Activated T-cell treated with anti-CD3 and anti-CD28 coated beads, Interleukin-2, amount 50 U/mL, for 72 hours (primary cell): ENCODE data around the gene FMNL2. TPM values are rescaled to one million over a fixed set of nuclear protein-coding genes. Genes with fewer than 3 reads are reported as not detected.

ENCODE experiments used
- ATAC-seq, 2 donors: fragments of 150-1000 bp; cut with Tn5 transposase; replicated peaks in 1 of 2; 2 replicates each; pipeline ENCODE4 v1.10.0; 2021; ENCODE audit warnings: moderate library complexity in 2 of 2, mild to moderate bottlenecking in 1 of 2
- DNase-seq, 2 donors: peaks; one replicate each; pipeline ENCODE4 v3.0.0; 2021 to 2022; ENCODE audit warnings: mixed read lengths in 1 of 2
- H3K27ac Mint-ChIP-seq: one replicate; pipeline ENCODE4 v1.8.0; 2022; ENCODE audit warnings: mild to moderate bottlenecking, moderate library complexity, mixed read lengths
- H3K27me3 Mint-ChIP-seq: one replicate; pipeline ENCODE4 v1.8.0; 2022; ENCODE audit warnings: low read depth, mixed read lengths
- H3K36me3 Mint-ChIP-seq, 2 donors: one replicate each; pipeline ENCODE4 v1.8.0; 2022; ENCODE audit warnings: mixed read lengths in 2 of 2, mild to moderate bottlenecking in 1 of 2; ENCODE audit not compliant: insufficient read depth in 2 of 2
- H3K4me1 Mint-ChIP-seq: one replicate; pipeline ENCODE4 v1.8.0; 2022; ENCODE audit warnings: low read depth, mixed read lengths
- H3K4me3 Mint-ChIP-seq, 2 donors: one replicate each; pipeline ENCODE4 v1.8.0; 2022; ENCODE audit warnings: mild to moderate bottlenecking in 2 of 2, mixed read lengths in 2 of 2, moderate library complexity in 2 of 2
- H3K9me3 Mint-ChIP-seq, 2 donors: one replicate each; pipeline ENCODE4 v1.8.0; 2022; ENCODE audit warnings: mixed read lengths in 2 of 2
- total RNA-seq, 2 donors: library from RNA; stranded (reverse); gene quantifications; one replicate each; pipeline ENCODE4 v1.2.3, GENCODE V29; 2022

Gene FMNL2
- total RNA-seq, 2 donors from 2014 or later, result 3.5 to 4.7 TPM

- no peak overlapping the region for H3K4me3 Mint-ChIP-seq
- DNase-seq (no peak), ATAC-seq (no peak)
- no peaks in the 10 kb centered on the region for H3K36me3 Mint-ChIP-seq
- no peak overlapping the region for H3K27ac Mint-ChIP-seq
- no peaks in the 10 kb centered on the region for H3K9me3 Mint-ChIP-seq
- H3K4me1 Mint-ChIP-seq, result no peaks in the 10 kb centered on the region
- peaks cover 11% of the 10 kb centered on the region for H3K27me3 Mint-ChIP-seq
Measured at GRCh38 chr2:152580714-152581113, 245.7 kb downstream of the FMNL2 start.

- ATAC-seq, result no peak
- H3K27ac Mint-ChIP-seq, result no peak overlapping the region
Measured at GRCh38 chr2:152581360-152581759, 246.4 kb downstream of the FMNL2 start.

GRCh38 chr2:152582081-152582480 lies 247.1 kb downstream of the FMNL2 start:
- Mint-ChIP-seq H3K27me3 (peaks cover 20% of the 10 kb centered on the region), H3K4me1 (peaks cover 13% of the 10 kb centered on the region), H3K27ac (no peak overlapping the region), H3K36me3 (no peaks in the 10 kb centered on the region), H3K4me3 (no peak overlapping the region), H3K9me3 (no peaks in the 10 kb centered on the region)
- ATAC-seq, result no peak
- DNase-seq, result no peak

More at GRCh38 chr2:152581360-152581759, 246.4 kb downstream of the FMNL2 start:
- Mint-ChIP-seq H3K4me1 (peaks cover 5% of the 10 kb centered on the region), H3K36me3 (no peaks in the 10 kb centered on the region), H3K27me3 (peaks cover 17% of the 10 kb centered on the region), H3K9me3 (no peaks in the 10 kb centered on the region), H3K4me3 (no peak overlapping the region)
- no peak for DNase-seq

GRCh38 chr2:152583512-152584229 lies 248.7 kb downstream of the FMNL2 start:
- Mint-ChIP-seq H3K4me3 (no peak overlapping the region), H3K27me3 (peaks cover 20% of the 10 kb centered on the region), H3K27ac (no peak overlapping the region), H3K9me3 (no peaks in the 10 kb centered on the region), H3K36me3 (no peaks in the 10 kb centered on the region), H3K4me1 (peaks cover 22% of the 10 kb centered on the region)
- ATAC-seq (no peak), DNase-seq (no peak)

- H3K4me1 Mint-ChIP-seq, result peaks cover 22% of the 10 kb centered on the region
- H3K9me3 Mint-ChIP-seq, result no peaks in the 10 kb centered on the region
- no peak for ATAC-seq
- DNase-seq, result no peak
- H3K36me3 Mint-ChIP-seq, result no peaks in the 10 kb centered on the region
- peaks cover 20% of the 10 kb centered on the region for H3K27me3 Mint-ChIP-seq
- H3K4me3 Mint-ChIP-seq, result no peak overlapping the region
- no peak overlapping the region for H3K27ac Mint-ChIP-seq
Measured at GRCh38 chr2:152584301-152584700, 249.3 kb downstream of the FMNL2 start.

GRCh38 chr2:152585830-152586484 lies 251.0 kb downstream of the FMNL2 start:
- H3K4me1 Mint-ChIP-seq, result peaks cover 22% of the 10 kb centered on the region
- DNase-seq (no peak), ATAC-seq (peak in 1 of 2 donors; percentile 25)
- H3K27ac Mint-ChIP-seq, result no peak overlapping the region
- no peaks in the 10 kb centered on the region for H3K36me3 Mint-ChIP-seq
- no peak overlapping the region for H3K4me3 Mint-ChIP-seq
- H3K27me3 Mint-ChIP-seq, result peaks cover 20% of the 10 kb centered on the region
- H3K9me3 Mint-ChIP-seq, result no peaks in the 10 kb centered on the region

- H3K27me3 Mint-ChIP-seq, result peaks cover 20% of the 10 kb centered on the region
- no peak overlapping the region for H3K27ac Mint-ChIP-seq
- peak; percentile 32 to 74 for ATAC-seq
- no peak for DNase-seq
- H3K36me3 Mint-ChIP-seq, result no peaks in the 10 kb centered on the region
- no peaks in the 10 kb centered on the region for H3K9me3 Mint-ChIP-seq
- peak overlapping the region in 1 of 2 donors; percentile 29 for H3K4me3 Mint-ChIP-seq
- H3K4me1 Mint-ChIP-seq, result peaks cover 22% of the 10 kb centered on the region
Measured at GRCh38 chr2:152587187-152587947, 252.4 kb downstream of the FMNL2 start.

GRCh38 chr2:152588998-152589397 lies 254.0 kb downstream of the FMNL2 start:
- ATAC-seq (no peak), DNase-seq (no peak)
- Mint-ChIP-seq H3K36me3 (no peaks in the 10 kb centered on the region), H3K27me3 (peaks cover 16% of the 10 kb centered on the region), H3K4me3 (no peak overlapping the region), H3K9me3 (no peaks in the 10 kb centered on the region), H3K27ac (no peak overlapping the region), H3K4me1 (peaks cover 25% of the 10 kb centered on the region)

GRCh38 chr2:152594022-152594766 lies 259.2 kb downstream of the FMNL2 start:
- DNase-seq (peak; percentile 9 to 15), ATAC-seq (peak; percentile 85 to 96)
- no peaks in the 10 kb centered on the region for H3K9me3 Mint-ChIP-seq
- no peak overlapping the region for H3K4me3 Mint-ChIP-seq
- no peak overlapping the region for H3K27ac Mint-ChIP-seq
- no peaks in the 10 kb centered on the region for H3K36me3 Mint-ChIP-seq
- no peaks in the 10 kb centered on the region for H3K27me3 Mint-ChIP-seq
- H3K4me1 Mint-ChIP-seq, result peaks cover 10% of the 10 kb centered on the region

- ATAC-seq (no peak), DNase-seq (no peak)
- Mint-ChIP-seq H3K4me3 (no peak overlapping the region), H3K4me1 (peaks cover 10% of the 10 kb centered on the region), H3K36me3 (no peaks in the 10 kb centered on the region), H3K9me3 (no peaks in the 10 kb centered on the region), H3K27ac (no peak overlapping the region), H3K27me3 (no peaks in the 10 kb centered on the region)
Measured at GRCh38 chr2:152594792-152595191, 259.8 kb downstream of the FMNL2 start.

- H3K4me1 Mint-ChIP-seq, result peaks cover 11% of the 10 kb centered on the region
- H3K36me3 Mint-ChIP-seq, result no peaks in the 10 kb centered on the region
- no peaks in the 10 kb centered on the region for H3K27me3 Mint-ChIP-seq
- no peak overlapping the region for H3K4me3 Mint-ChIP-seq
- no peak for DNase-seq
- no peaks in the 10 kb centered on the region for H3K9me3 Mint-ChIP-seq
- no peak for ATAC-seq
- no peak overlapping the region for H3K27ac Mint-ChIP-seq
Measured at GRCh38 chr2:152598975-152599759, 264.2 kb downstream of the FMNL2 start.

- H3K4me3 Mint-ChIP-seq, result no peak overlapping the region
- H3K9me3 Mint-ChIP-seq, result no peaks in the 10 kb centered on the region
- H3K27me3 Mint-ChIP-seq, result no peaks in the 10 kb centered on the region
- H3K4me1 Mint-ChIP-seq, result peaks cover 6% of the 10 kb centered on the region
- H3K36me3 Mint-ChIP-seq, result no peaks in the 10 kb centered on the region
- no peak overlapping the region for H3K27ac Mint-ChIP-seq
- DNase-seq (no peak), ATAC-seq (no peak)
Measured at GRCh38 chr2:152600051-152600657, 265.2 kb downstream of the FMNL2 start.
